BJ (cell line): ENCODE measurements around the gene ATXN1. TPM values are rescaled to one million over a fixed set of nuclear protein-coding genes. Genes with fewer than 3 reads are reported as not detected.

Experiments used
- CTCF ChIA-PET: fragments of 350-600 bp; formaldehyde crosslinking; extraction: SDS; loops from one replicate; lab custom pipeline; 2021; ENCODE audit warnings: antibody characterized with exemption, inconsistent platforms; lab: Yijun Ruan, JAX
- POLR2A ChIA-PET: fragments of 300-600 bp; sonication (Branson Sonifier 250); formaldehyde crosslinking; extraction: SDS; loops from one replicate; lab custom pipeline; 2021; ENCODE audit warnings: antibody characterized with exemption; lab: Charles Lee
- DNase-seq: peaks from one replicate; pipeline ENCODE4 v3.0.0-alpha.2; 2011; ENCODE audit warnings: low read depth
- H3K27me3 ChIP-seq: 2 replicates; pipeline ENCODE4 v1.6.0; 2011; ENCODE audit warnings: low read length; ENCODE audit not compliant: control insufficient read depth, insufficient read depth
- H3K36me3 ChIP-seq: 2 replicates; pipeline ENCODE4 v1.5.1; 2011; ENCODE audit warnings: low read length; ENCODE audit not compliant: control insufficient read depth, insufficient read depth
- H3K4me3 ChIP-seq: 2 replicates; pipeline ENCODE4 v1.5.1; 2011; ENCODE audit warnings: low read depth, mild to moderate bottlenecking, control low read depth, low read length
- CTCF ChIP-seq: IDR thresholded peaks from 2 replicates; pipeline ENCODE4 v1.5.1; 2011; ENCODE audit warnings: low read depth, mild to moderate bottlenecking, control low read depth, inconsistent platforms, low read length, moderate library complexity; ENCODE audit not compliant: insufficient read depth
- polyA plus RNA-seq: library from polyadenylated mRNA; depleted of rRNA; stranded (reverse); fragments of >200 nt; gene quantifications from 2 replicates; pipeline ENCODE4 v1.2.3, GENCODE V29; 2011

Gene ATXN1
- polyA plus RNA-seq, 1 experiment = 60.2 TPM

- no peak for TF ChIP-seq CTCF
- Histone ChIP-seq H3K36me3 (peaks cover 6% of the 10 kb centered on the region; the same call in 1 of the 2 replicates), H3K4me3 (no peak overlapping the region), H3K27me3 (no peaks in the 10 kb centered on the region)
- DNase-seq = no peak
- CTCF ChIA-PET = no interaction called here
- POLR2A ChIA-PET = no interaction called here
Measured at GRCh38 chr6:16731478-16732051, 29.7 kb downstream of the ATXN1 start.

GRCh38 chr6:16730738-16731477 is 30.4 kb downstream of the ATXN1 start:
- DNase-seq = no peak
- CTCF ChIA-PET = interaction anchor here (0.6 to 1.1 kb wide), 2 partner anchors 9 to 220 kb away, joined by 3 to 5 read pairs; no protein-coding TSS in a partner anchor
- Histone ChIP-seq H3K4me3 (no peak overlapping the region), H3K27me3 (no peaks in the 10 kb centered on the region), H3K36me3 (peaks cover 6% of the 10 kb centered on the region; the same call in 1 of the 2 replicates)
- POLR2A ChIA-PET = no interaction called here
- TF ChIP-seq CTCF = no peak

- Histone ChIP-seq H3K27me3 (no peaks in the 10 kb centered on the region), H3K36me3 (peaks cover 5% of the 10 kb centered on the region; the same call in 1 of the 2 replicates), H3K4me3 (no peak overlapping the region)
- no peak for DNase-seq
- POLR2A ChIA-PET = no interaction called here
- CTCF ChIA-PET = interaction anchor here (0.6 kb wide), 1 partner anchor 1262 kb away, joined by 3 read pairs; no protein-coding TSS in a partner anchor
- no peak for TF ChIP-seq CTCF
Measured at GRCh38 chr6:16729744-16730143, 31.5 kb downstream of the ATXN1 start.

GRCh38 chr6:16729183-16729691 is 32.0 kb downstream of the ATXN1 start:
- ChIA-PET CTCF (interaction anchor here (0.6 kb wide), 1 partner anchor 1261 kb away, joined by 3 read pairs; no protein-coding TSS in a partner anchor), POLR2A (no interaction called here)
- DNase-seq = no peak
- TF ChIP-seq CTCF = no peak
- no peaks in the 10 kb centered on the region for H3K27me3 ChIP-seq
- H3K36me3 ChIP-seq = peaks cover 4% of the 10 kb centered on the region
- no peak overlapping the region for H3K4me3 ChIP-seq

- ChIA-PET CTCF (no interaction called here), POLR2A (no interaction called here)
- no peak for TF ChIP-seq CTCF
- no peak overlapping the region for H3K4me3 ChIP-seq
- H3K36me3 ChIP-seq = peaks cover 2% of the 10 kb centered on the region; the same call in 1 of the 2 replicates
- DNase-seq = no peak
- H3K27me3 ChIP-seq = no peaks in the 10 kb centered on the region
Measured at GRCh38 chr6:16728513-16729182, 32.6 kb downstream of the ATXN1 start.
